Ascending aorta (tissue), 2 donors: Measurements from ENCODE around the gene PCSK9. TPM values are rescaled to one million over a fixed set of nuclear protein-coding genes. Genes with fewer than 3 reads are reported as not detected.

ENCODE experiments used
- DNase-seq, 2 donors: peaks; one replicate each; pipeline ENCODE4 v3.0.0-alpha.2; 2019; ENCODE audit warnings: low spot score in 2 of 2
- H3K27ac ChIP-seq, 2 donors: fragments of 200-600 bp; sonication (generic); one replicate each; pipeline ENCODE4 v1.5.1; 2016 to 2017; ENCODE audit warnings: mild to moderate bottlenecking in 1 of 2
- H3K27me3 ChIP-seq: fragments of 200-600 bp; sonication (generic); one replicate; pipeline ENCODE4 v1.5.1; 2017
- H3K36me3 ChIP-seq, 2 donors: fragments of 200-600 bp; sonication (generic); one replicate each; pipeline ENCODE4 v1.5.1; 2016
- H3K4me1 ChIP-seq, 2 donors: fragments of 200-600 bp; sonication (generic); one replicate each; pipeline ENCODE4 v1.5.1; 2016 to 2017; ENCODE audit warnings: mild to moderate bottlenecking in 1 of 2
- H3K4me3 ChIP-seq, 2 donors: fragments of 200-600 bp; sonication (generic); one replicate each; pipeline ENCODE4 v1.5.1; 2016 to 2017; ENCODE audit warnings: mild to moderate bottlenecking in 1 of 2
- H3K9me3 ChIP-seq, 2 donors: fragments of 200-600 bp; sonication (generic); one replicate each; pipeline ENCODE4 v1.5.1; 2016
- intact Hi-C: fragments of 100-400 bp; cut with DNase I; formaldehyde crosslinking; loops from one replicate; pipeline ENCODE4 v1.15.1; 2023
- total RNA-seq: library from RNA; depleted of rRNA; stranded (reverse); fragments of >200 nt; gene quantifications from one replicate; pipeline ENCODE4 v1.1.0, GENCODE V29; 2016
- TF ChIP-seq, protein P1 (sequence below), 3 experiments: fragments of 200-600 bp in 2 of 3; fragments of 450-650 bp in 1 of 3; sonication (generic) in 2 of 3; IDR thresholded peaks; one replicate each; pipeline ENCODE4 v1.5.1; 2016 to 2019; ENCODE audit warnings: antibody characterized with exemption in 3 of 3, mild to moderate bottlenecking in 1 of 3, moderate library complexity in 1 of 3

Gene PCSK9
- total RNA-seq, 1 donor from 2014 or later = not detected

DNA sequence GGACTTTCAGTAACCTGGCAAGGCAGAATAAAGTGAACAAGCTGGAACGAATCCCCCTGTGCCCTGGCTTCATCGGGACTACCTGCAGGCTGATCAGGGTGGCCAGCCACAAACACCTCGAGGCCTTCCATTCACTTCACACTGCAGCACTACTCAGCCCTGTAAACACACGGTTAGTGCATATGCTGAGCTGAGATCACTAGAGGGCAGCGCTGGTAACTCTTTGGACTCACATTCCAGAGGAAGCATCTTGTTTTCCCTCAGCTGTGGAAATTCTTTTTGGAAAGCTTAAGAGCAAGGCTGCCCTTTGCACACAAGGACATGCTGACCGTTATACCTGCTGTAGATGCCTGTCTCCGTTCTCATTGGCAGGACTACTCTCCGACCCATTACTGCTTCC lies 32.1 kb downstream of the PCSK9 start:
- Histone ChIP-seq H3K4me3 (no peak overlapping the region), H3K9me3 (no peaks in the 10 kb centered on the region), H3K27me3 (no peaks in the 10 kb centered on the region), H3K4me1 (no peaks in the 10 kb centered on the region), H3K27ac (no peak overlapping the region), H3K36me3 (peaks cover 68 to 94% of the 10 kb centered on the region in 2 donors)
- intact Hi-C loops = no loop called here
- no peak for DNase-seq
- TF ChIP-seq, protein P1, sequence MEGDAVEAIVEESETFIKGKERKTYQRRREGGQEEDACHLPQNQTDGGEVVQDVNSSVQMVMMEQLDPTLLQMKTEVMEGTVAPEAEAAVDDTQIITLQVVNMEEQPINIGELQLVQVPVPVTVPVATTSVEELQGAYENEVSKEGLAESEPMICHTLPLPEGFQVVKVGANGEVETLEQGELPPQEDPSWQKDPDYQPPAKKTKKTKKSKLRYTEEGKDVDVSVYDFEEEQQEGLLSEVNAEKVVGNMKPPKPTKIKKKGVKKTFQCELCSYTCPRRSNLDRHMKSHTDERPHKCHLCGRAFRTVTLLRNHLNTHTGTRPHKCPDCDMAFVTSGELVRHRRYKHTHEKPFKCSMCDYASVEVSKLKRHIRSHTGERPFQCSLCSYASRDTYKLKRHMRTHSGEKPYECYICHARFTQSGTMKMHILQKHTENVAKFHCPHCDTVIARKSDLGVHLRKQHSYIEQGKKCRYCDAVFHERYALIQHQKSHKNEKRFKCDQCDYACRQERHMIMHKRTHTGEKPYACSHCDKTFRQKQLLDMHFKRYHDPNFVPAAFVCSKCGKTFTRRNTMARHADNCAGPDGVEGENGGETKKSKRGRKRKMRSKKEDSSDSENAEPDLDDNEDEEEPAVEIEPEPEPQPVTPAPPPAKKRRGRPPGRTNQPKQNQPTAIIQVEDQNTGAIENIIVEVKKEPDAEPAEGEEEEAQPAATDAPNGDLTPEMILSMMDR (IDR thresholded peaks at IDR 0.05) = no peak

DNA sequence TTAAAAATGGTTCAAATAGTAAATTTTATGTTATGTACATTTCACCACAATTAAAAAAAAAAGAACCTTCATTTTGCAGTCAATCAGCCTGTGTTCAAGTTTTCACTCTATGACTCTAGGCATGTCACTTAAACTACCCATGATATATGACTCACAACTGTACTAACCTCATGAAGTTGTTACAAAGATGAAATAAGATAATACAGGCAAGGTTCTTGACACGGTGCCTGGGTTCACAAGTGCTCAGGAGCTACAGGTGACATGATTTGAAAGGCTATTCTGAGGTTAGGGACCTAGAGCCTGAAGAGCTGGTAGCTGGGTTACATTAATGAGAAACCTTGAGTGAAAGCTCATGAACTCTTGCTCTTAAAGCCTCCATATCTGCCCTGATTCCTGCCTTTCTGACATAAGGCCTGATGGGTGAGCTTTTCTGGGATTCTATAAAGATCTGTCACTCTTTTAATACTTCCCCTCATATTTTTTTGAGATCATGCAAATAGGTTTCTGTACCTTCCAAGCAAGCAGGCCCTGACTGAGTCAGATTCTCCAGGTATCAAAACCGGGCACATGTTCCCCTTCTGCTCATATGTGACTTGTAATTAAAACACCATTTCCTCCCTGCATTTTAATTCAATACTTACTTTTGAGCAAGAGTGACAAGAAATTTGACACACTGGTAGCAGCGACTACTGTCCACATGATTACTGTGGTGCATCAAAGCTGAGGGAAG lies 34.0 kb downstream of the PCSK9 start:
- intact Hi-C loops = no loop called here
- Histone ChIP-seq H3K27me3 (no peaks in the 10 kb centered on the region), H3K4me1 (no peaks in the 10 kb centered on the region), H3K4me3 (no peak overlapping the region), H3K9me3 (no peaks in the 10 kb centered on the region), H3K36me3 (peaks cover 79 to 94% of the 10 kb centered on the region in 2 donors), H3K27ac (no peak overlapping the region)
- DNase-seq = no peak
- TF ChIP-seq, protein P1 (IDR thresholded peaks at IDR 0.05) = no peak

DNA sequence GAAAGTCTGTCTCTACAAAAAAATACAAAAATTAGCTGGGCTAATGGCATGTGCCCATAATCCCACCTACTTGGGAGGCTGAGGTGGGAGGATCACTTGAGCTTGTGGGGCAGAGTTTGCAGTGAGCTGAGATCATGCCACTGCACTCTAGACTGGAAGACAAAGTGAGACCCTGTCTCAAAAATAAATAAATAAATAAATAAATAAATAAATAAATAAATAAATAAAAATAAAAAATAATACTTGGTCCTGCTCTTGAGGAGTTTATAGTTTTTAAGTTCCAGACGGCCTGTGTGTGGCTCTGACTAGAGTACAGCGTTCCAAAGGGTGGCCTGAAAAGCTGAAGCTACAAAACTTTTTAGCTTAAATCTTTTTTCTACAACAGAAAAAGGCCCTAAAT lies 35.1 kb downstream of the PCSK9 start:
- H3K4me1 ChIP-seq = no peaks in the 10 kb centered on the region
- no peak for DNase-seq
- intact Hi-C loops = no loop called here
- no peak overlapping the region for H3K27ac ChIP-seq
- H3K4me3 ChIP-seq = no peak overlapping the region
- no peaks in the 10 kb centered on the region for H3K27me3 ChIP-seq
- peaks cover 82 to 94% of the 10 kb centered on the region in 2 donors for H3K36me3 ChIP-seq
- TF ChIP-seq, protein P1 (IDR thresholded peaks at IDR 0.05) = no peak
- no peaks in the 10 kb centered on the region for H3K9me3 ChIP-seq

DNA sequence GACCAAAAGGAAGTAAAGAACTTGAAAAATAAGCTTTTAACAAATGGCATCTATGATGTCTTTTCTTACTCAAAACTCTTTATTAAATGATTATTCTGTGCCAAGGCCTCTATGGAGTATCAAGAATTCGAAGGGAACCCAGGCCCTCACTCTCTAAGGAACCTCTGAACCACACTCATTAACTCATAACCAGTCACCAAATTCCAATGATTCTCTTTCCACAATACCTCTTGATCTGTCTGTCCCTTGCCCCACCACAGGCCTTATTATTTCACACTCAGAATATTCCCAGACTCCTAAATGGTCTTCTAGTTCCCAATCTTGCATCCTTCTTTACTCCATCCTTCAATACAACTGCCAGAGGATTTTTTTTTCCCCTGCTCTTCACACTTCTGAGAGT lies 37.0 kb downstream of the PCSK9 start:
- TF ChIP-seq, protein P1 (IDR thresholded peaks at IDR 0.05) = no peak
- intact Hi-C loops = no loop called here

DNA sequence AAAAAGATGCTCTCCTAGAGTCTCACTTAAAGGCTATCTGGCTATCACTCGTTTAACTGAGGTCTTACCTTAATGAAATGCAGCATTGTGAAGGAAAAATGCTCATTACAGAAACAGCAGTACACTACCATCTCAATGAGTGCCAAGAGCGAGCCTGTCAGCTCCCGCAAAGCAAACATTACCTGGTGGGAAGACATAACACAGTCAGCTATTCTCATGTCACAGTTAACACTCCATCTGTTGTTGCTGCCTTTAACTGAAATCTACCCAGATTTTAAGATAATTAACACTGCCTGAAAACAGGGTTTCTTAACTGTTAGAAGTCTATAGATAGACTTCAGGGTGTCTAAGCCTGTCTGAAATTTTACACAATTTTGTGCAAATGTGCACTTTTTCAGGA lies 39.1 kb downstream of the PCSK9 start:
- no peak for DNase-seq
- no peak overlapping the region for H3K4me3 ChIP-seq
- H3K4me1 ChIP-seq = no peaks in the 10 kb centered on the region
- TF ChIP-seq, protein P1 (IDR thresholded peaks at IDR 0.05) = no peak
- peaks cover 81 to 91% of the 10 kb centered on the region in 2 donors for H3K36me3 ChIP-seq
- no peaks in the 10 kb centered on the region for H3K9me3 ChIP-seq
- H3K27me3 ChIP-seq = no peaks in the 10 kb centered on the region
- H3K27ac ChIP-seq = no peak overlapping the region
- intact Hi-C loops = no loop called here

More for the DNA sequence above, 37.0 kb downstream of the PCSK9 start:
- H3K4me3 ChIP-seq = no peak overlapping the region
- H3K9me3 ChIP-seq = no peaks in the 10 kb centered on the region
- no peaks in the 10 kb centered on the region for H3K4me1 ChIP-seq
- H3K27ac ChIP-seq = no peak overlapping the region
- no peak for DNase-seq
- peaks cover 84 to 90% of the 10 kb centered on the region in 2 donors for H3K36me3 ChIP-seq
- H3K27me3 ChIP-seq = no peaks in the 10 kb centered on the region
